IMR-90 (cell line): ENCODE results near the gene MSANTD1. TPM values are rescaled to one million over a fixed set of nuclear protein-coding genes. Genes with fewer than 3 reads are reported as not detected.
A peak's percentile ranks its signal among the peaks of the same experiment; 100 is the strongest.

Source experiments
- ATAC-seq: fragments of 200-7000 bp; cut with Tn5 transposase; 2 replicates; pipeline ENCODE4 v1.9.1; 2020; ENCODE audit warnings: low read depth, mild to moderate bottlenecking, moderate library complexity
- BruUV-seq: library from RNA; stranded (reverse); fragments of 400-500 nt; replicated peaks from 2 replicates; lab custom pipeline; 2021; lab: Mats Ljungman, UMichigan
- CTCF ChIA-PET: fragments of 300-600 bp; formaldehyde crosslinking; extraction: SDS; loops from one replicate; lab custom pipeline; 2021; ENCODE audit warnings: antibody characterized with exemption; lab: Yijun Ruan, JAX
- POLR2A ChIA-PET: fragments of 300-600 bp; sonication (Branson Sonifier 250); formaldehyde crosslinking; loops from one replicate; lab custom pipeline; 2022; ENCODE audit warnings: antibody characterized with exemption; ENCODE audit not compliant: unreplicated experiment; lab: Charles Lee
- DNase-seq: peaks from one replicate; pipeline ENCODE4 v3.0.0; 2013
- H2AFZ ChIP-seq: replicated peaks from 2 replicates; pipeline ENCODE3; 2013; ENCODE audit warnings: low read length, mild to moderate bottlenecking; ENCODE audit not compliant: poor library complexity
- H2AK5ac ChIP-seq: 2 replicates; pipeline ENCODE4 v1.6.1; 2013; ENCODE audit warnings: low read depth, low read length, inconsistent platforms
- H2AK9ac ChIP-seq: replicated peaks from 2 replicates; pipeline ENCODE3; 2013; ENCODE audit warnings: mild to moderate bottlenecking, low read depth, low read length, moderate library complexity; ENCODE audit not compliant: poor library complexity
- H2BK120ac ChIP-seq: 2 replicates; pipeline ENCODE4 v1.6.1; 2013; ENCODE audit warnings: low read depth, low read length, inconsistent platforms
- H2BK15ac ChIP-seq: 3 replicates; pipeline ENCODE4 v1.6.1; 2013; ENCODE audit warnings: low read depth, low read length, inconsistent platforms
- H2BK20ac ChIP-seq: 2 replicates; pipeline ENCODE4 v1.6.1; 2013; ENCODE audit warnings: low read depth, mild to moderate bottlenecking, inconsistent platforms, low read length, moderate library complexity
- H2BK5ac ChIP-seq: 2 replicates; pipeline ENCODE4 v1.6.1; 2013; ENCODE audit warnings: mild to moderate bottlenecking, low read depth, low read length, inconsistent platforms; ENCODE audit not compliant: poor library complexity, severe bottlenecking
- H3K14ac ChIP-seq: replicated peaks from 2 replicates; pipeline ENCODE4 v1.6.1; 2013; ENCODE audit warnings: low read depth, low read length, inconsistent platforms
- H3K18ac ChIP-seq: 2 replicates; pipeline ENCODE4 v1.6.1; 2013; ENCODE audit warnings: low read depth, low read length, control low read depth
- H3K23ac ChIP-seq: 2 replicates; pipeline ENCODE4 v1.6.1; 2013; ENCODE audit warnings: low read depth, low read length, inconsistent platforms
- H3K27ac ChIP-seq: 2 replicates; pipeline ENCODE4 v1.5.1; 2013; ENCODE audit warnings: mild to moderate bottlenecking, control low read depth, low read length; ENCODE audit not compliant: insufficient read depth
- H3K27me3 ChIP-seq: 2 replicates; pipeline ENCODE4 v1.6.1; 2013; ENCODE audit warnings: low read length; ENCODE audit not compliant: control insufficient read depth, insufficient read depth
- H3K36me3 ChIP-seq: 2 replicates; pipeline ENCODE4 v1.6.1; 2013; ENCODE audit warnings: low read length, mixed read lengths; ENCODE audit not compliant: control insufficient read depth, insufficient read depth
- H3K4ac ChIP-seq: 2 replicates; pipeline ENCODE4 v1.6.1; 2013; ENCODE audit warnings: low read depth, low read length, inconsistent platforms
- H3K4me1 ChIP-seq: 2 replicates; pipeline ENCODE4 v1.6.1; 2013; ENCODE audit warnings: low read length, mixed read lengths; ENCODE audit not compliant: control insufficient read depth, insufficient read depth
- H3K4me2 ChIP-seq: 2 replicates; pipeline ENCODE4 v1.6.1; 2013; ENCODE audit warnings: low read depth, mild to moderate bottlenecking, control low read depth, low read length, moderate library complexity
- H3K4me3 ChIP-seq: 2 replicates; pipeline ENCODE4 v1.5.1; 2013; ENCODE audit warnings: low read depth, mild to moderate bottlenecking, control low read depth, low read length, moderate library complexity; ENCODE audit not compliant: insufficient read depth
- H3K56ac ChIP-seq: 2 replicates; pipeline ENCODE4 v1.6.1; 2013; ENCODE audit warnings: low read length, inconsistent platforms; ENCODE audit not compliant: insufficient read depth; ENCODE audit errors: extremely low read depth
- H3K79me1 ChIP-seq, 2 experiments: 2 replicates each; pipeline ENCODE4 v1.6.1; 2013; ENCODE audit warnings: low read length in 2 of 2, inconsistent platforms in 1 of 2, low read depth in 1 of 2
- H3K9ac ChIP-seq: 2 replicates; pipeline ENCODE4 v1.6.1; 2013; ENCODE audit warnings: low read depth, low read length, control low read depth
- H3K9me1 ChIP-seq: 2 replicates; pipeline ENCODE4 v1.6.1; 2013; ENCODE audit warnings: low read length, inconsistent platforms; ENCODE audit not compliant: insufficient read depth
- H3K9me3 ChIP-seq: 2 replicates; pipeline ENCODE4 v1.6.1; 2013; ENCODE audit warnings: low read length; ENCODE audit not compliant: control insufficient read depth, insufficient read depth
- H4K20me1 ChIP-seq: 2 replicates; pipeline ENCODE4 v1.6.1; 2013; ENCODE audit warnings: low read length, inconsistent platforms; ENCODE audit not compliant: insufficient read depth
- H4K5ac ChIP-seq: 2 replicates; pipeline ENCODE4 v1.6.1; 2013; ENCODE audit warnings: mild to moderate bottlenecking, low read depth, low read length, control low read depth
- H4K8ac ChIP-seq, 2 experiments: 2 replicates each; pipeline ENCODE4 v1.6.1; 2013; ENCODE audit warnings: low read depth in 2 of 2, low read length in 2 of 2, control low read depth in 1 of 2, inconsistent platforms in 1 of 2
- H4K91ac ChIP-seq: 2 replicates; pipeline ENCODE4 v1.6.1; 2013; ENCODE audit warnings: low read depth, low read length, inconsistent platforms; ENCODE audit not compliant: insufficient read depth
- BHLHE40 ChIP-seq: fragments of 150-350 bp; IDR thresholded peaks from 2 replicates; pipeline ENCODE4 v1.6.1; 2016; ENCODE audit warnings: mild to moderate bottlenecking, low read depth, low read length
- CEBPB ChIP-seq: IDR thresholded peaks from 2 replicates; pipeline ENCODE4 v1.6.1; 2012; ENCODE audit warnings: low read depth, low read length, improper control_type of control experiment
- CHD1 ChIP-seq: IDR thresholded peaks from 2 replicates; pipeline ENCODE4 v1.6.1; 2012; ENCODE audit warnings: low read depth, low read length, improper control_type of control experiment
- FOS ChIP-seq: fragments of 150-350 bp; IDR thresholded peaks from 2 replicates; pipeline ENCODE4 v1.6.1; 2016; ENCODE audit warnings: low read depth, low read length
- MAFK ChIP-seq: IDR thresholded peaks from 2 replicates; pipeline ENCODE4 v1.6.1; 2012; ENCODE audit warnings: low read depth, low read length, improper control_type of control experiment
- MAZ ChIP-seq: IDR thresholded peaks from 2 replicates; pipeline ENCODE4 v1.6.1; 2012; ENCODE audit warnings: low read depth, mild to moderate bottlenecking, low read length, improper control_type of control experiment, moderate library complexity, borderline replicate concordance
- MXI1 ChIP-seq: IDR thresholded peaks from 2 replicates; pipeline ENCODE4 v1.6.1; 2012; ENCODE audit warnings: low read depth, mild to moderate bottlenecking, low read length, moderate library complexity, borderline replicate concordance
- NFE2L2 ChIP-seq: fragments of 150-350 bp; IDR thresholded peaks from 2 replicates; pipeline ENCODE4 v1.6.1; 2016; ENCODE audit warnings: low read depth, mild to moderate bottlenecking, low read length
- POLR2A ChIP-seq: IDR thresholded peaks from 2 replicates; pipeline ENCODE4 v1.6.1; 2012; ENCODE audit warnings: mild to moderate bottlenecking, low read depth, low read length
- RAD21 ChIP-seq: IDR thresholded peaks from 2 replicates; pipeline ENCODE4 v1.6.1; 2012; ENCODE audit warnings: low read length, improper control_type of control experiment
- RCOR1 ChIP-seq: IDR thresholded peaks from 2 replicates; pipeline ENCODE4 v1.6.1; 2012; ENCODE audit warnings: mild to moderate bottlenecking, low read length, improper control_type of control experiment; ENCODE audit not compliant: insufficient replicate concordance
- SMC3 ChIP-seq: fragments of 150-350 bp; IDR thresholded peaks from 2 replicates; pipeline ENCODE4 v1.6.1; 2016; ENCODE audit warnings: low read depth, mild to moderate bottlenecking, antibody characterized with exemption, low read length, moderate library complexity
- USF2 ChIP-seq: fragments of 150-350 bp; IDR thresholded peaks from 2 replicates; pipeline ENCODE4 v1.6.1; 2017; ENCODE audit warnings: mild to moderate bottlenecking, antibody characterized with exemption, low read length, low read depth
- whole genome bisulfite sequencing, 2 experiments: methylation state at CpG; one replicate each; pipeline versions ENCODE4 v1.1.5 to v1.1.7; 2013; ENCODE audit warnings: missing lambda C conversion rate in 2 of 2; ENCODE audit not compliant: insufficient read length in 1 of 2; ENCODE audit errors: extremely low coverage in 2 of 2; 5-methylcytosine and 5-hydroxymethylcytosine counted together
- dilution Hi-C: fragments of 300-500 bp; cut with HindIII; formaldehyde crosslinking; loops from one replicate; pipeline ENCODE4 v1.14.3; 2018; ENCODE audit warnings: low sequenced_read_pairs; ENCODE audit not compliant: unreplicated experiment
- in situ Hi-C: fragments of 300-500 bp; cut with MboI; formaldehyde crosslinking; loops from 3 replicates; pipeline ENCODE4 v1.14.3; 2019; ENCODE audit warnings: low sequenced_read_pairs, inconsistent platforms, mixed read lengths
- intact Hi-C: fragments of 100-400 bp; cut with micrococcal nuclease; formaldehyde crosslinking; loops from 2 replicates; pipeline ENCODE4 v1.10.0; 2022
- polyA plus RNA-seq, 3 experiments: library from polyadenylated mRNA; depleted of rRNA; stranded (reverse); fragments of >200 nt; gene quantifications; 2 replicates each; pipeline ENCODE4 v1.2.3, GENCODE V29; 2012; ENCODE audit warnings: low replicate concordance in 1 of 3
- total RNA-seq: library from RNA; depleted of rRNA; stranded (reverse); fragments of >200 nt; gene quantifications from 2 replicates; pipeline ENCODE4 v1.2.3, GENCODE V29; 2012
- TF ChIP-seq, protein P1 (sequence below): fragments of 150-350 bp; IDR thresholded peaks from 2 replicates; pipeline ENCODE4 v1.6.1; 2016; ENCODE audit warnings: low read depth, mild to moderate bottlenecking, low read length, moderate library complexity, borderline replicate concordance

The MSANTD1 gene
- total and polyA plus RNA-seq, 2 of the 4 experiments (the other 2 are of a cell fraction) = under 0.01 to 0.07 TPM

- Histone ChIP-seq H2AK5ac (peak overlapping the region; percentile 38; the same call in 1 of the 2 replicates), H3K79me1 (peaks cover 0 to 8% of the 10 kb centered on the region in 2 experiments; a peak in 1 of 4 replicates), H2BK20ac (no peak overlapping the region), H3K14ac (0 out of 2 replicates have a peak overlapping the region, but pooled peaks have one; percentile 29), H3K56ac (no peak overlapping the region), H2AK9ac (no peak overlapping the region), H3K4ac (no peak overlapping the region), H4K91ac (no peak overlapping the region), H3K4me1 (peaks cover 11% of the 10 kb centered on the region), H2BK5ac (no peak overlapping the region), H4K5ac (no peak overlapping the region), H3K9ac (no peak overlapping the region), H3K27me3 (no peaks in the 10 kb centered on the region), H2BK120ac (no peak overlapping the region), H3K27ac (peak overlapping the region; percentile 16; the same call in 1 of the 2 replicates), H2BK15ac (no peak overlapping the region), H3K4me2 (peak overlapping the region; percentile 66), H3K23ac (no peak overlapping the region), H3K4me3 (no peak overlapping the region), H2AFZ (no peak overlapping the region), H3K9me1 (peaks cover 9% of the 10 kb centered on the region; the same call in 1 of the 2 replicates), H3K18ac (no peak overlapping the region), H3K9me3 (no peaks in the 10 kb centered on the region), H4K8ac (no peak overlapping the region), H3K36me3 (peaks cover 37% of the 10 kb centered on the region; the same call in 1 of the 2 replicates), H4K20me1 (peaks cover 21% of the 10 kb centered on the region)
- 0% methylated on average over 1 of the region's 17 CpGs; no CpG with 5 or more reads in 1 of the 2 experiments for WGBS, 2 experiments
- DNase-seq (peak; percentile 89), ATAC-seq (peak; percentile 93)
- in situ Hi-C loops = no loop called here
- CTCF ChIA-PET = interaction anchor here (0.8 to 1.0 kb wide), 2 partner anchors 17 to 27 kb away, joined by 3 read pairs; no protein-coding TSS in a partner anchor
- POLR2A ChIA-PET = no interaction called here
- BruUV-seq = TSS peak; percentile 39
- dilution Hi-C loops = no loop called here
- intact Hi-C loops = no loop called here
- TF ChIP-seq NFE2L2 (peak; percentile 60; the same call in 1 of the 2 replicates), CHD1 (no peak), POLR2A (no peak), SMC3 (peak; percentile 28; the same call in 1 of the 2 replicates), CEBPB (no peak), FOS (no peak), RAD21 (no peak; the same call in 1 of the 2 replicates), MXI1 (no peak), BHLHE40 (0 out of 2 replicates have a peak, but pooled peaks have one; percentile 20), MAFK (peak; percentile 28; the same call in 1 of the 2 replicates), RCOR1 (peak; percentile 93), USF2 (no peak), MAZ (peak; percentile 92)
- TF ChIP-seq, protein P1, sequence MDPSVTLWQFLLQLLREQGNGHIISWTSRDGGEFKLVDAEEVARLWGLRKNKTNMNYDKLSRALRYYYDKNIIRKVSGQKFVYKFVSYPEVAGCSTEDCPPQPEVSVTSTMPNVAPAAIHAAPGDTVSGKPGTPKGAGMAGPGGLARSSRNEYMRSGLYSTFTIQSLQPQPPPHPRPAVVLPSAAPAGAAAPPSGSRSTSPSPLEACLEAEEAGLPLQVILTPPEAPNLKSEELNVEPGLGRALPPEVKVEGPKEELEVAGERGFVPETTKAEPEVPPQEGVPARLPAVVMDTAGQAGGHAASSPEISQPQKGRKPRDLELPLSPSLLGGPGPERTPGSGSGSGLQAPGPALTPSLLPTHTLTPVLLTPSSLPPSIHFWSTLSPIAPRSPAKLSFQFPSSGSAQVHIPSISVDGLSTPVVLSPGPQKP = no peak
These were observed 6.9 kb upstream of the MSANTD1 start for GRCh38 chr4:3241898-3242524.
